Trophoblast cell (in vitro differentiated cells and primary cell): ENCODE data around the gene TTLL8.

Source experiments
- DNase-seq, 2 donors: peaks; one replicate each; pipeline ENCODE4 v3.0.0-alpha.2; 2016
- H2AFZ ChIP-seq: 2 replicates; pipeline ENCODE4 v1.6.1; 2013; ENCODE audit warnings: low read length, moderate library complexity, mild to moderate bottlenecking; ENCODE audit not compliant: insufficient read depth, poor library complexity
- H2AK5ac ChIP-seq: 2 replicates; pipeline ENCODE4 v1.6.1; 2013; ENCODE audit warnings: mild to moderate bottlenecking, low read length
- H2BK120ac ChIP-seq: 2 replicates; pipeline ENCODE4 v1.6.1; 2013; ENCODE audit warnings: low read length, mild to moderate bottlenecking, moderate library complexity; ENCODE audit not compliant: insufficient read depth, poor library complexity
- H2BK12ac ChIP-seq: 2 replicates; pipeline ENCODE4 v1.6.1; 2013; ENCODE audit warnings: mild to moderate bottlenecking, low read length, moderate library complexity
- H2BK5ac ChIP-seq: 2 replicates; pipeline ENCODE4 v1.6.1; 2013; ENCODE audit warnings: low read length, low read depth, moderate library complexity, mild to moderate bottlenecking; ENCODE audit not compliant: poor library complexity
- H3K14ac ChIP-seq: 2 replicates; pipeline ENCODE4 v1.6.1; 2013; ENCODE audit warnings: mild to moderate bottlenecking, low read length
- H3K18ac ChIP-seq: 2 replicates; pipeline ENCODE4 v1.6.1; 2013; ENCODE audit warnings: mild to moderate bottlenecking, low read length
- H3K23ac ChIP-seq: 2 replicates; pipeline ENCODE4 v1.6.1; 2013; ENCODE audit warnings: low read length
- H3K27ac ChIP-seq: 2 replicates; pipeline ENCODE4 v1.5.1; 2013; ENCODE audit warnings: low read depth, mild to moderate bottlenecking, inconsistent platforms, low read length, moderate library complexity
- H3K27me3 ChIP-seq: 2 replicates; pipeline ENCODE4 v1.6.1; 2013; ENCODE audit warnings: inconsistent platforms, mild to moderate bottlenecking, low read length, moderate library complexity; ENCODE audit not compliant: insufficient read depth
- H3K36me3 ChIP-seq, 2 experiments: 1 replicate in 1 of 2; 2 replicates in 1 of 2; pipeline ENCODE4 v1.6.1; 2013; ENCODE audit warnings: low read length in 2 of 2, mild to moderate bottlenecking in 2 of 2, moderate library complexity in 1 of 2; ENCODE audit not compliant: insufficient read depth in 2 of 2, control insufficient read depth in 1 of 2
- H3K4ac ChIP-seq: 2 replicates; pipeline ENCODE4 v1.6.1; 2013; ENCODE audit warnings: low read depth, mild to moderate bottlenecking, low read length, moderate library complexity
- H3K4me1 ChIP-seq, 2 experiments: 1 replicate in 1 of 2; 2 replicates in 1 of 2; pipeline ENCODE4 v1.6.1; 2013; ENCODE audit warnings: low read length in 2 of 2, mild to moderate bottlenecking in 2 of 2, moderate library complexity in 1 of 2; ENCODE audit not compliant: insufficient read depth in 2 of 2, control insufficient read depth in 1 of 2
- H3K4me2 ChIP-seq: 2 replicates; pipeline ENCODE4 v1.6.1; 2013; ENCODE audit warnings: inconsistent platforms, mild to moderate bottlenecking, low read length, moderate library complexity
- H3K4me3 ChIP-seq: 2 replicates; pipeline ENCODE4 v1.5.1; 2013; ENCODE audit warnings: mild to moderate bottlenecking, low read depth, low read length, inconsistent platforms
- H3K79me1 ChIP-seq: one replicate; pipeline ENCODE4 v1.6.1; 2013; ENCODE audit warnings: low read length
- H3K79me2 ChIP-seq: 2 replicates; pipeline ENCODE4 v1.6.1; 2013; ENCODE audit warnings: low read length, mild to moderate bottlenecking; ENCODE audit not compliant: control insufficient read depth, insufficient read depth, poor library complexity
- H3K9ac ChIP-seq: 2 replicates; pipeline ENCODE4 v1.6.1; 2013; ENCODE audit warnings: mild to moderate bottlenecking, low read length
- H3K9me3 ChIP-seq: 2 replicates; pipeline ENCODE4 v1.6.1; 2013; ENCODE audit warnings: low read depth, mild to moderate bottlenecking, control low read depth, inconsistent platforms, low read length; ENCODE audit not compliant: insufficient read depth
- H4K12ac ChIP-seq: 2 replicates; pipeline ENCODE4 v1.6.1; 2013; ENCODE audit warnings: low read depth, mild to moderate bottlenecking, low read length, moderate library complexity
- H4K8ac ChIP-seq: 2 replicates; pipeline ENCODE4 v1.6.1; 2013; ENCODE audit warnings: low read depth, mild to moderate bottlenecking, low read length, moderate library complexity
- H4K91ac ChIP-seq: one replicate; pipeline ENCODE4 v1.6.1; 2013; ENCODE audit warnings: low read depth, mild to moderate bottlenecking, low read length, moderate library complexity
- WGBS: extraction: QIAGEN DNeasy Blood & Tissue Kit; methylation state at CpG from one replicate; pipeline ENCODE4 v1.1.7; 2013; ENCODE audit warnings: missing lambda C conversion rate; ENCODE audit not compliant: insufficient read length, insufficient coverage; ENCODE audit errors: extremely low coverage; 5-methylcytosine and 5-hydroxymethylcytosine counted together

TTLL8 gene

DNA sequence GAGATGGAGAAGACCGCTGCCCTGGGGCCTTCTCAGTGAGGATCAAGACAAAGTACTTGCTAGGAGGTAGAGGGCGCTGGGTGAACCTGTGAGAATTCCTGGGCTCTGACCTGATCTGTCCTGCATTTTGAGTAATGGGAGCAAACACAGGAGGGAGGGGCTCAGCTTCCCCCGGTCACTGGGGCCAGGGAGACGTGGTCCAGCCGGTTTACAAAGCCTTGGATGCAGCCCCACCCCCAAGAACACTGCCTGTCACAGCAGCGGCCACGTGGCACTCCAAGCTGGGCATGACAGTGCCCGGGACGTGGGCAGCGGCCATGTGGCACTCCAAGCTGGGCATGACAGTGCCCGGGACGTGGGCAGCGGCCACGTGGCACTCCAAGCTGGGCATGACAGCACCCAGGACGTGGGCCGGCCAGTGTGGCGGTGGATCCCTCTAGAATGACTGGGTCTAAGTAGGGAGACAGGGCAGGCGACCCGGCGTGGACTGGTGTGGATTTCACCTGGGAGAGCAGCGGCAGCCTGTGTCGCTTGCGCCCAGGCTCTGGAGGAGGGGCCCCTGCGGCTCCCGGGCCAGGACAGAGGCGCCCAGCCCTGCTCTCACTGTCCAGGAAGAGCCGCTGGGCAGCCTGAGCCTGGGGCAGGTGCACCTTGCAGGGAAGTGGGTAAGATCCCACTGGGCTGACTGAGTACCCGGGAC is 2.5 kb upstream of the TTLL8 start:
- no peaks in the 10 kb centered on the region for H3K79me2 ChIP-seq
- H3K27ac ChIP-seq: no peak overlapping the region
- no peak overlapping the region for H4K12ac ChIP-seq
- H3K27me3 ChIP-seq: peaks cover 20% of the 10 kb centered on the region
- no peak overlapping the region for H3K14ac ChIP-seq
- peaks cover 1% of the 10 kb centered on the region for H3K9me3 ChIP-seq
- no peak overlapping the region for H2BK5ac ChIP-seq
- H2AK5ac ChIP-seq: no peak overlapping the region
- WGBS: no CpG with 5 or more reads among the region's 28 CpGs
- no peak overlapping the region for H3K4ac ChIP-seq
- no peak overlapping the region for H3K4me3 ChIP-seq
- DNase-seq: no peak
- no peak overlapping the region for H3K4me2 ChIP-seq
- H3K18ac ChIP-seq: no peak overlapping the region
- H4K91ac ChIP-seq: no peak overlapping the region
- peaks cover 0 to 10% of the 10 kb centered on the region in 2 experiments for H3K4me1 ChIP-seq
- no peak overlapping the region for H2BK12ac ChIP-seq
- no peak overlapping the region for H3K9ac ChIP-seq
- H2AFZ ChIP-seq: no peak overlapping the region
- H2BK120ac ChIP-seq: no peak overlapping the region
- no peak overlapping the region for H3K23ac ChIP-seq
- no peaks in the 10 kb centered on the region for H3K79me1 ChIP-seq
- no peaks in the 10 kb centered on the region for H3K36me3 ChIP-seq
- no peak overlapping the region for H4K8ac ChIP-seq

GRCh38 chr22:50059881-50060262 is 1.8 kb upstream of the TTLL8 start:
- H2BK12ac ChIP-seq: no peak overlapping the region
- whole genome bisulfite sequencing: no CpG with 5 or more reads among the region's 7 CpGs
- no peak overlapping the region for H3K4ac ChIP-seq
- H3K9me3 ChIP-seq: peaks cover 1% of the 10 kb centered on the region
- no peak overlapping the region for H3K9ac ChIP-seq
- no peak overlapping the region for H3K14ac ChIP-seq
- H3K27ac ChIP-seq: no peak overlapping the region
- H3K23ac ChIP-seq: no peak overlapping the region
- no peak overlapping the region for H2AFZ ChIP-seq
- H4K12ac ChIP-seq: no peak overlapping the region
- no peak for DNase-seq
- no peak overlapping the region for H3K4me3 ChIP-seq
- H2AK5ac ChIP-seq: no peak overlapping the region
- peaks cover 20% of the 10 kb centered on the region for H3K27me3 ChIP-seq
- peaks cover 0 to 10% of the 10 kb centered on the region in 2 experiments for H3K4me1 ChIP-seq
- H2BK5ac ChIP-seq: no peak overlapping the region
- H2BK120ac ChIP-seq: no peak overlapping the region
- H3K4me2 ChIP-seq: no peak overlapping the region
- H3K36me3 ChIP-seq: no peaks in the 10 kb centered on the region
- H4K8ac ChIP-seq: no peak overlapping the region
- H3K79me1 ChIP-seq: no peaks in the 10 kb centered on the region
- H4K91ac ChIP-seq: no peak overlapping the region
- no peaks in the 10 kb centered on the region for H3K79me2 ChIP-seq
- H3K18ac ChIP-seq: no peak overlapping the region

DNA sequence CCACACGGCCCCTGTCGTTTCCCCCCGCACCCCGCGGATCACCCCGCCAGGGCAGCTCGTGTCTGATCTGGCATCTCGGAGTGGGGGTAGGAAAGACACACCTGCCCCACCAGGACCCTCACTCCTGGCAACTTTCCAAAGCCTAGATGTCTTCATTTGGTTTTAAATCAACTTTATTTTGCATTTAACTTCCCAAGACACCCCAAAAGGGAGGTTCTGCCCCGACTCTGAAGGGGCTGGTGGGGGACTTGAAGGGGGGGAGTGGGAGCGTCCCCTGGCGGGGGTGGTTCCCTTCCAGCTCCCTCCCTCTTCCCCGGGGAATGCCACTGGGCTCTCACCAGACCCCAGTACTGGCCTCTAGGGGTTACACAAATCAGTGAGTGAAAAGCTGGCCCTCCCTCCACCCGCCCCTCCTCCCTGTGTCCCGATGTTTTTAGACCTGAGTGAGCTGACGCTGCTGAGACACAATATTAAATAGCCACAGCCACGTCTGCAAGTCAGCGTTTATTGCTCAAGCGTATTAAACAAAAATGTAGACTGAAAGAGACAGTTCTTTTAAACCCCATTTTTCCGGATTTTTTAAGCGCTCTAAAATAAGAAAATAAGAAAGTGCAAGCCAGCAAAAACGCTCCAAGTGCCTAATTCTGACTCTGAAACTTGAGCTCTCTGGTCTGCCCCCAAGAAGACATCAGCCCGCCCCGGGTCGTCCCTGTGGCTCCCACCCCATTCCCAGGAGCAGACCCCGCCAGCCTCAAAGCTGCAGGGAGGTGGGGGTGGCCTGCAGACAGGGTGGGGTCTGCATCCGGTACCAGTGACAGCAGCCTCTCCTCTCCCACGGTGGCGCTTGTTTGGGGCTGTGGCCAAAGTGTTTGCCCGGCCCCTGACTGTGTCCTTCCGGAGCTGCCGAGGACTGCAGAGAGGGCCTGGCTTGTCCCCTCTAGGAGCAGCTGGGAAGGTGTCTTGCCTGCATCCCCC is 1.1 kb upstream of the TTLL8 start:
- Histone ChIP-seq H3K4me1 (peaks cover 0 to 10% of the 10 kb centered on the region in 2 experiments), H3K36me3 (no peaks in the 10 kb centered on the region), H2AFZ (no peak overlapping the region), H3K9me3 (peaks cover 1% of the 10 kb centered on the region), H3K4me3 (no peak overlapping the region), H4K91ac (peak overlapping the region; percentile 13), H3K27ac (no peak overlapping the region), H2BK5ac (no peak overlapping the region), H3K79me2 (no peaks in the 10 kb centered on the region), H3K4me2 (peak overlapping the region; percentile 52), H4K8ac (peak overlapping the region; percentile 49), H3K23ac (no peak overlapping the region), H4K12ac (no peak overlapping the region), H3K18ac (no peak overlapping the region), H2BK120ac (no peak overlapping the region), H3K79me1 (no peaks in the 10 kb centered on the region), H3K4ac (no peak overlapping the region), H3K9ac (no peak overlapping the region), H3K27me3 (peaks cover 20% of the 10 kb centered on the region), H3K14ac (no peak overlapping the region), H2BK12ac (peak overlapping the region; percentile 51), H2AK5ac (no peak overlapping the region)
- DNase-seq: no peak
- no CpG with 5 or more reads among the region's 31 CpGs for WGBS

- peaks cover 20% of the 10 kb centered on the region for H3K27me3 ChIP-seq
- no peak overlapping the region for H3K4ac ChIP-seq
- H3K36me3 ChIP-seq: no peaks in the 10 kb centered on the region
- no peaks in the 10 kb centered on the region for H3K79me1 ChIP-seq
- H3K14ac ChIP-seq: no peak overlapping the region
- H3K4me1 ChIP-seq: peaks cover 0 to 10% of the 10 kb centered on the region in 2 experiments
- no peak overlapping the region for H2BK12ac ChIP-seq
- H2AFZ ChIP-seq: no peak overlapping the region
- H4K8ac ChIP-seq: no peak overlapping the region
- no CpG with 5 or more reads among the region's 14 CpGs for WGBS
- no peak overlapping the region for H4K12ac ChIP-seq
- H3K4me2 ChIP-seq: no peak overlapping the region
- no peak overlapping the region for H3K9ac ChIP-seq
- no peak overlapping the region for H2BK5ac ChIP-seq
- no peak overlapping the region for H3K18ac ChIP-seq
- no peak for DNase-seq
- no peak overlapping the region for H2BK120ac ChIP-seq
- H3K27ac ChIP-seq: no peak overlapping the region
- no peak overlapping the region for H2AK5ac ChIP-seq
- H4K91ac ChIP-seq: no peak overlapping the region
- no peak overlapping the region for H3K4me3 ChIP-seq
- peaks cover 5% of the 10 kb centered on the region for H3K9me3 ChIP-seq
- H3K79me2 ChIP-seq: no peaks in the 10 kb centered on the region
- no peak overlapping the region for H3K23ac ChIP-seq
Observed at GRCh38 chr22:50057278-50058060, 629 bp downstream of the TTLL8 start.
